Mucosa of rectum (tissue), 2 donors: ENCODE measurements around the gene CHMP2B.
"Not testable (repeated sequence)": the region's sequence is repeated elsewhere in the genome, so short reads cannot be mapped to it uniquely, and the experiment has no call there.

Experiments used
- H3K27ac ChIP-seq, 2 donors: one replicate each; pipeline ENCODE4 v1.7.0; 2013; ENCODE audit warnings: inconsistent platforms in 2 of 2, low read depth in 2 of 2, low read length in 2 of 2
- H3K27me3 ChIP-seq, 2 donors: one replicate each; pipeline ENCODE4 v1.7.0; 2013; ENCODE audit warnings: low read length in 2 of 2; ENCODE audit not compliant: control insufficient read depth in 2 of 2, insufficient read depth in 2 of 2
- H3K36me3 ChIP-seq, 2 donors: one replicate each; pipeline ENCODE4 v1.7.0; 2013; ENCODE audit warnings: low read length in 2 of 2; ENCODE audit not compliant: control insufficient read depth in 2 of 2, insufficient read depth in 2 of 2
- H3K4me1 ChIP-seq, 2 donors: one replicate each; pipeline ENCODE4 v1.7.0; 2013; ENCODE audit warnings: low read length in 2 of 2, mild to moderate bottlenecking in 1 of 2; ENCODE audit not compliant: control insufficient read depth in 2 of 2, insufficient read depth in 2 of 2
- H3K4me3 ChIP-seq, 2 donors: one replicate each; pipeline ENCODE4 v1.7.0; 2013; ENCODE audit warnings: low read length in 2 of 2
- H3K9ac ChIP-seq, 2 donors: one replicate each; pipeline ENCODE4 v1.7.0; 2013; ENCODE audit warnings: low read length in 2 of 2, low read depth in 1 of 2, mild to moderate bottlenecking in 1 of 2
- H3K9me3 ChIP-seq, 2 donors: one replicate each; pipeline ENCODE4 v1.7.0; 2013; ENCODE audit warnings: low read length in 2 of 2; ENCODE audit not compliant: control insufficient read depth in 2 of 2
- donor health status: healthy.
- donor health status: Normal muscosa, but diverticular disease.

Gene CHMP2B

GRCh38 chr3:87298111-87298718 is 71.1 kb downstream of the CHMP2B start:
- no peak overlapping the region for H3K9ac ChIP-seq
- H3K4me1 ChIP-seq, result no peaks in the 10 kb centered on the region

GRCh38 chr3:87305031-87305430 is 77.9 kb downstream of the CHMP2B start:
- H3K9ac ChIP-seq, H3K27me3 ChIP-seq, H3K36me3 ChIP-seq, H3K4me1 ChIP-seq, H3K27ac ChIP-seq, H3K9me3 ChIP-seq, H3K4me3 ChIP-seq: not testable (repeated sequence)

More at GRCh38 chr3:87298111-87298718, 71.1 kb downstream of the CHMP2B start:
- Histone ChIP-seq H3K9me3 (no peaks in the 10 kb centered on the region), H3K27ac (no peak overlapping the region), H3K27me3 (no peaks in the 10 kb centered on the region), H3K36me3 (no peaks in the 10 kb centered on the region), H3K4me3 (no peak overlapping the region)
